ENCODE measurements around the gene PCGF5. TPM values are rescaled to one million over a fixed set of nuclear protein-coding genes. Genes with fewer than 3 reads are reported as not detected.
A peak's percentile ranks its signal among the peaks of the same experiment; 100 is the strongest.

The PCGF5 gene
- total and polyA plus RNA-seq, 2 of the 8 experiments (the other 6 are each of a cell fraction or from before 2014, with no cell fraction given) = 5.8 to 8.4 TPM

GRCh38 chr10:91206427-91206826 is 14.0 kb upstream of the PCGF5 start:
- no peaks in the 10 kb centered on the region for H3K9me3 ChIP-seq (ENCODE audit: insufficient read depth in 2 of 2, low read depth in 1 of 2, low read length in 1 of 2)
- H4K91ac ChIP-seq (replicated peaks; ENCODE audit: insufficient read length, low read length) = no peak overlapping the region
- no peaks in the 10 kb centered on the region for H3K23me2 ChIP-seq (ENCODE audit: low read depth, low read length)
- H4K5ac ChIP-seq (ENCODE audit: insufficient read length, low read depth, low read length) = no peak overlapping the region
- H2BK120ac ChIP-seq (replicated peaks; ENCODE audit: low read depth, low read length) = no peak overlapping the region
- H4K8ac ChIP-seq (ENCODE audit: extremely low read depth, insufficient read depth, low read length) = no peak overlapping the region
- H3K9ac ChIP-seq (replicated peaks in 1 of 4; ENCODE audit: extremely low read depth in 1 of 4, low read depth in 3 of 4, low read length in 3 of 4) = no peak overlapping the region
- CTCF ChIA-PET (ENCODE audit: partially characterized antibody) = interaction anchor here (0.6 to 0.7 kb wide), 2 partner anchors 90 to 286 kb away, joined by 3 read pairs; no protein-coding TSS in a partner anchor
- peak overlapping the region; percentile 56 for H2AFZ ChIP-seq (ENCODE audit: low read length)
- H2BK5ac ChIP-seq (ENCODE audit: low read depth, low read length) = no peak overlapping the region
- H2BK12ac ChIP-seq (ENCODE audit: low read depth, low read length) = no peak overlapping the region
- H3K23ac ChIP-seq (ENCODE audit: insufficient read length) = no peak overlapping the region
- H2AK5ac ChIP-seq (ENCODE audit: low read depth, low read length) = no peak overlapping the region
- no peak overlapping the region for H3K56ac ChIP-seq (replicated peaks; ENCODE audit: insufficient read length, low read depth, low read length)
- TF ChIP-seq EZH2 (IDR thresholded peaks at IDR 0.05; ENCODE audit: low read depth, low read length, severe bottlenecking) (no peak), RAD21 (IDR thresholded peaks at IDR 0.05 in 1 of 2, conservative IDR thresholded peaks at IDR 0.05 in 1 of 2; ENCODE audit: low read depth in 2 of 2, low read length in 2 of 2) (0 out of 4 replicates have a peak, but pooled peaks of 1 of the 2 experiments have one; percentile 10), BACH1 (IDR thresholded peaks at IDR 0.05; ENCODE audit: low read length) (no peak)
- no peak overlapping the region for H3K4ac ChIP-seq (replicated peaks; ENCODE audit: insufficient read length, low read depth, low read length)
- H2BK20ac ChIP-seq (ENCODE audit: low read length) = no peak overlapping the region
- H3K18ac ChIP-seq (ENCODE audit: extremely low read depth, low read length) = no peak overlapping the region
- H3K4me2 ChIP-seq (ENCODE audit: insufficient read depth in 1 of 2, low read depth in 2 of 2, low read length in 2 of 2) = no peak overlapping the region
- no peaks in the 10 kb centered on the region for H3K79me1 ChIP-seq (ENCODE audit: low read depth, low read length)
- H3K79me2 ChIP-seq (ENCODE audit: control insufficient read depth in 1 of 2, insufficient read depth in 2 of 2, low read length in 2 of 2) = no peaks in the 10 kb centered on the region
- no peaks in the 10 kb centered on the region for H3K27me3 ChIP-seq (replicated peaks in 1 of 4; ENCODE audit: control insufficient read depth in 3 of 4, extremely low read depth in 1 of 4, insufficient read depth in 3 of 4, low read length in 3 of 4)
- H3K14ac ChIP-seq (ENCODE audit: insufficient read length) = no peak overlapping the region
- no peaks in the 10 kb centered on the region for H3K36me3 ChIP-seq (ENCODE audit: control insufficient read depth in 2 of 4, insufficient read depth in 4 of 4, low read length in 3 of 4)
- POLR2A ChIA-PET (ENCODE audit: partially characterized antibody) = no interaction called here
- 50% methylated on average over 1 of the region's 1 CpG; no CpG with 5 or more reads in 1 of the 2 experiments for WGBS, 2 experiments (ENCODE audit: extremely low coverage in 1 of 2, insufficient coverage in 1 of 2, insufficient read length in 1 of 2, insufficient replicate concordance in 2 of 2, low coverage in 1 of 2, low lambda C conversion rate in 2 of 2, missing lambda C conversion rate in 1 of 2)
- FAIRE-seq = peak; percentile 13
- DNase-seq (ENCODE audit: low read depth in 1 of 2, low spot score in 2 of 2) = no peak
- no peak overlapping the region for H2BK15ac ChIP-seq (ENCODE audit: low read length)
- H3K4me3 ChIP-seq (ENCODE audit: extremely low read depth in 1 of 4, insufficient read depth in 2 of 4, low read depth in 3 of 4, low read length in 4 of 4) = no peak overlapping the region
- peaks cover 0 to 4% (median 0%) of the 10 kb centered on the region in 4 experiments; a peak in 1 of 7 replicates for H3K4me1 ChIP-seq (replicated peaks in 1 of 4; ENCODE audit: control insufficient read depth in 3 of 4, insufficient read depth in 4 of 4, low read length in 3 of 4)
- no peak overlapping the region for H3K27ac ChIP-seq (ENCODE audit: low read depth, low read length)
- H4K20me1 ChIP-seq (replicated peaks in 1 of 2; ENCODE audit: control insufficient read depth in 1 of 2, insufficient read depth in 2 of 2, low read length in 2 of 2) = no peaks in the 10 kb centered on the region
